Heart right ventricle (tissue), 16 donors: ENCODE data around the gene WDFY4. TPM values are rescaled to one million over a fixed set of nuclear protein-coding genes. Genes with fewer than 3 reads are reported as not detected.

Experiments
- ATAC-seq, 8 donors: fragments of 200-7000 bp; cut with Tn5 transposase; one replicate each; pipeline ENCODE4 v1.9.1; 2020; ENCODE audit warnings: mild to moderate bottlenecking in 8 of 8, moderate library complexity in 8 of 8, moderate number of reproducible peaks in 1 of 8
- DNase-seq, 2 donors: peaks; one replicate each; pipeline ENCODE4 v3.0.0-alpha.2; 2020
- H3K27ac ChIP-seq, 10 donors: fragments of 200-600 bp; sonication (generic) in 2 of 10; one replicate each; pipeline versions ENCODE4 v1.5.0 to v1.8.0; 2020 to 2022; ENCODE audit warnings: mild to moderate bottlenecking in 3 of 10
- H3K27me3 ChIP-seq, 7 donors: fragments of 200-600 bp; one replicate each; pipeline ENCODE4 v1.8.0; 2021 to 2022; ENCODE audit warnings: mild to moderate bottlenecking in 2 of 7
- H3K36me3 ChIP-seq, 9 donors: fragments of 200-600 bp; sonication (generic) in 1 of 9; one replicate each; pipeline versions ENCODE4 v1.5.0 to v1.8.0; 2020 to 2022; ENCODE audit warnings: mild to moderate bottlenecking in 2 of 9
- H3K4me1 ChIP-seq, 9 donors: fragments of 200-600 bp; sonication (generic) in 1 of 9; one replicate each; pipeline versions ENCODE4 v1.5.0 to v1.8.0; 2020 to 2022; ENCODE audit warnings: mild to moderate bottlenecking in 4 of 9
- H3K4me3 ChIP-seq, 10 donors: fragments of 200-600 bp; sonication (generic) in 2 of 10; one replicate each; pipeline versions ENCODE4 v1.5.0 to v1.8.0; 2020 to 2022; ENCODE audit warnings: mild to moderate bottlenecking in 7 of 10, moderate library complexity in 2 of 10
- H3K9me3 ChIP-seq, 11 donors: fragments of 200-600 bp in 10 of 11; sonication (generic) in 2 of 11; one replicate each; pipeline versions ENCODE4 v1.5.0 to v1.8.0; 2013 to 2022; ENCODE audit warnings: mild to moderate bottlenecking in 2 of 11, control low read depth in 1 of 11, moderate library complexity in 1 of 11
- CTCF ChIP-seq, 9 donors: fragments of 200-600 bp; sonication (generic) in 2 of 9; IDR thresholded peaks; one replicate each; pipeline versions ENCODE4 v1.5.0 to v1.8.0; 2021 to 2022; ENCODE audit warnings: antibody characterized with exemption in 9 of 9, mild to moderate bottlenecking in 5 of 9, moderate library complexity in 1 of 9
- WGBS, 2 donors: extraction: QIAGEN DNeasy Blood & Tissue Kit; methylation state at CpG; one replicate each; pipeline ENCODE4 v1.1.7; 2013; ENCODE audit warnings: inconsistent platforms in 1 of 2; 5-methylcytosine and 5-hydroxymethylcytosine counted together
- intact Hi-C, 10 donors: fragments of 100-400 bp; cut with DNase I; formaldehyde crosslinking; loops; one replicate each; pipeline versions ENCODE4 v1.11.1 to v1.14.2; 2022
- polyA plus RNA-seq, 2 donors: library from polyadenylated mRNA; stranded (reverse); fragments of 200-250 nt; gene quantifications; one replicate each; pipeline ENCODE4 v1.2.3, GENCODE V29; 2013
- total RNA-seq, 10 donors: library from RNA; stranded (reverse); fragmentation: NEBNext Ultra II Directional in 3 of 10; extraction: Animal tissue kit (Norgen Biotek cat#: 25700) in 3 of 10; gene quantifications; one replicate each; pipeline versions ENCODE4 v1.2.1 to v1.2.4, GENCODE V29; 2021 to 2023
- donor health status: Arrhythmogenic right ventricular cardiomyopathy.
- donor health status: ischemic (EF 13 %, LVEDD 7.1; RV severe dilation, severe dysfunction).
- donor health status: healthy with polysubstance abuse.
- donor health status: DM: no; HTN: yes; CAD: no.
- donor health status: DM: no; HTN: no; CAD: no.
- donor health status: ischemic (EF 25% LVEDD 6.9; RV normal size, moderate dysfunction).
- donor health status: ischemic (EF 25% LVEDD 5.7; RV mildly dilated, moderate dysfunction).
- donor health status: healthy.
- donor health status: DM: yes; HTN: yes; CAD: no.
- donor health status: Ischemic cardiomyopathy.
- donor health status: ischemic (EF 35%, LVEDD 5.7; RV mildly dilated, moderate dysfunction).
- donor health status: nonischemic (EF 11% LVEDD 7.7; RV severe dilation, severe dysfunction).
- donor health status: DM: yes; HTN: yes; CAD: no.
- donor health status: PGD.
- donor health status: ischemic (EF 29% LVEDD 5.4; RV normal size, mild dysfunction).
- donor health status: nonischemic (EF 23%, LVEDD 6.1; RV moderate dilation, normal function).

Gene WDFY4
- total and polyA plus RNA-seq, 12 donors: 0.59 to 7.4 (median 0.92) TPM

- ATAC-seq (no peak), DNase-seq (no peak)
- no peaks in the 10 kb centered on the region for H3K9me3 ChIP-seq
- intact Hi-C loops: no loop called here
- H3K4me3 ChIP-seq: no peak within 1 kb of the TSS
- TF ChIP-seq CTCF (IDR thresholded peaks at IDR 0.05): no peak
- H3K27me3 ChIP-seq: no peaks in the 10 kb centered on the region
- no peak within 1 kb of the TSS for H3K27ac ChIP-seq
- H3K36me3 ChIP-seq: no peaks in the 10 kb centered on the region
- H3K4me1 ChIP-seq: no peaks in the 10 kb centered on the region
- WGBS, 2 donors: 92 to 100% methylated on average over 2 of the region's 2 CpGs
Observed at GRCh38 chr10:48939790-48940325, 255.2 kb downstream of the WDFY4 start, which contains the start of gene LRRC18. TSS of gene LRRC18 (minus strand) at chr10:48939840. CDS start at chr10:48914155, 25,685 bp downstream.

GRCh38 chr10:48940372-48940771, 255.7 kb downstream of the WDFY4 start:
- H3K9me3 ChIP-seq: no peaks in the 10 kb centered on the region
- DNase-seq: no peak
- no peak overlapping the region for H3K4me3 ChIP-seq
- WGBS, 2 donors: 94 to 98% methylated on average over 5 of the region's 5 CpGs
- H3K27ac ChIP-seq: no peak overlapping the region
- peaks cover 0 to 2% (median 0%) of the 10 kb centered on the region in 9 donors for H3K4me1 ChIP-seq
- intact Hi-C loops: no loop called here
- H3K27me3 ChIP-seq: no peaks in the 10 kb centered on the region
- ATAC-seq: no peak
- H3K36me3 ChIP-seq: no peaks in the 10 kb centered on the region
- TF ChIP-seq CTCF (IDR thresholded peaks at IDR 0.05): no peak

GRCh38 chr10:48940958-48941357, 256.3 kb downstream of the WDFY4 start:
- Histone ChIP-seq H3K27me3 (no peaks in the 10 kb centered on the region), H3K36me3 (no peaks in the 10 kb centered on the region), H3K27ac (no peak overlapping the region), H3K4me1 (peaks cover 0 to 7% (median 0%) of the 10 kb centered on the region in 9 donors), H3K9me3 (no peaks in the 10 kb centered on the region), H3K4me3 (no peak overlapping the region)
- WGBS, 2 donors: 80 to 85% methylated on average over 7 of the region's 7 CpGs
- ATAC-seq (no peak), DNase-seq (no peak)
- intact Hi-C loops: no loop called here
- no peak for TF ChIP-seq CTCF (IDR thresholded peaks at IDR 0.05)

GRCh38 chr10:48941427-48942075, 256.9 kb downstream of the WDFY4 start:
- H3K27ac ChIP-seq: no peak overlapping the region
- no peak overlapping the region for H3K4me3 ChIP-seq
- H3K27me3 ChIP-seq: no peaks in the 10 kb centered on the region
- ATAC-seq: no peak
- DNase-seq: no peak
- peaks cover 0 to 7% (median 0%) of the 10 kb centered on the region in 9 donors for H3K4me1 ChIP-seq
- no peaks in the 10 kb centered on the region for H3K36me3 ChIP-seq
- intact Hi-C loops: no loop called here
- 84 to 87% methylated on average over 10 of the region's 10 CpGs for WGBS, 2 donors
- TF ChIP-seq CTCF (IDR thresholded peaks at IDR 0.05): no peak
- no peaks in the 10 kb centered on the region for H3K9me3 ChIP-seq
